Left forelimb (tissue), 1 donor: ENCODE results near the gene CALML4.
"Not testable (repeated sequence)": the region's sequence is repeated elsewhere in the genome, so short reads cannot be mapped to it uniquely, and the experiment has no call there.

Experiments used
- DNase-seq: peaks from one replicate; pipeline ENCODE4 v3.0.0-alpha.2; 2018; ENCODE audit warnings: low spot score

The CALML4 gene

GRCh38 chr15:68224546-68225250, 19.6 kb upstream of the CALML4 start:
- no peak for DNase-seq

DNA sequence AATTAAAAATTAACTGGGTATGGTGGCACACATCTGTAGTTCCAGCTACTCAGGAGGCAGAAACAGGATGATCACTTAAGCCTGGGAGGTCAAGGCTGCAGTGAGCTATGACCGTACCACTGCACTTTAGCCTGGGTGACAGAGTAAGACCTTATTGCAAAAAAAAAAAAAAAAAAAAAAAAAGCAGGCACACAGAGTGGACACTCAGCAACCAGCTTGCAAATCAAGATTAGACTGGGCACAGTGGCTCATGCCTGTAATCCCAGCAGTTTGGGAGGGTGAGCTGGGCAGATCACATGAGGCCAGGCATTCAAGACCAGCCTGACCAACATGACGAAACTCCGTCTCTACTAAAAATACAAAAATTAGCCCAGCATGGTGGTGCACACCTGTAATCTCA, 19.0 kb upstream of the CALML4 start:
- DNase-seq = no peak

- DNase-seq = no peak
Observed at GRCh38 chr15:68223171-68223570, 18.0 kb upstream of the CALML4 start.

- not testable (repeated sequence) for DNase-seq
Observed at GRCh38 chr15:68222432-68222743, 17.3 kb upstream of the CALML4 start.

GRCh38 chr15:68221530-68222431, 16.6 kb upstream of the CALML4 start:
- DNase-seq = not testable (repeated sequence)

DNA sequence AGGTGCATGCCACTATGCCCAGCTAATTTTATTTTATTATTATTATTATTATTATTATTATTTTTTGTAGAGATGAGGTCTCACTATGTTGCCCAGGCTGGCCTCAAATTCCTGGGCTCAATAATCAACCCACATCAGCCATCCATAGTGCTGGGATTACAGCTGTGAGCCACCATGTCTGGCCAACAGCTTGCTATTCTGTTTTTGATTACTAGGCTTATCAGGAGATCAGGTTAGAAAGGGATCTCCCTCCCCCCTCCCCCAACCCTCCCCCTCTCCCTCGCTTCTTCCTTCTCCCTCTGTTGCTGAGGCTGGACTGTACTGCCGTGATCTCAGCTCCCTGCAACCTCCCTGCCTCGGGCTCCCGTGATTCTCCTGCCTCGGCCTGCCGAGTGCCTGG, 15.8 kb upstream of the CALML4 start:
- no peak for DNase-seq

GRCh38 chr15:68220489-68220888, 15.4 kb upstream of the CALML4 start:
- DNase-seq = no peak

GRCh38 chr15:68218847-68219798, 14.0 kb upstream of the CALML4 start:
- DNase-seq = no peak

DNA sequence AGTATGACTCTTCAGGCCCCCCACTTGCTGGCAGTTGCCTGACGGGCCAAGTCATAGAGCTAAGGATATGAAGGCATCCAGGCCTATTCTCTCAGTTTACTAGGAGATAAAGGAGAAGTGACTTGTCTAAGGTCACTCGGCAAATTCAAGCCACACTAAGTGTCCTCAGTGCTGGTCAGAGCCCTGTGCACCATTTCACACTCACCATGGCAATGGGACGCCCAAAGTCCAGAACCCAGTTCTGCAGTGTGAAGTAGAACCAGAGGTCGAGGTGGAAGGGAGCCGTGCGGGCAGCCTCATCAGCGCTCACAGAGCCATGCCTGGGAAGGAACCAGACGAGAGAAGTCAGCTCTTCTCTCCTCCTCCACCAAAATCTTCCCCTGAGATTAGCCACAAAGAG, 13.2 kb upstream of the CALML4 start:
- DNase-seq = no peak

GRCh38 chr15:68217341-68217740, 12.2 kb upstream of the CALML4 start:
- DNase-seq = no peak

- DNase-seq = no peak
Observed at GRCh38 chr15:68214838-68215254, 9.7 kb upstream of the CALML4 start.

DNA sequence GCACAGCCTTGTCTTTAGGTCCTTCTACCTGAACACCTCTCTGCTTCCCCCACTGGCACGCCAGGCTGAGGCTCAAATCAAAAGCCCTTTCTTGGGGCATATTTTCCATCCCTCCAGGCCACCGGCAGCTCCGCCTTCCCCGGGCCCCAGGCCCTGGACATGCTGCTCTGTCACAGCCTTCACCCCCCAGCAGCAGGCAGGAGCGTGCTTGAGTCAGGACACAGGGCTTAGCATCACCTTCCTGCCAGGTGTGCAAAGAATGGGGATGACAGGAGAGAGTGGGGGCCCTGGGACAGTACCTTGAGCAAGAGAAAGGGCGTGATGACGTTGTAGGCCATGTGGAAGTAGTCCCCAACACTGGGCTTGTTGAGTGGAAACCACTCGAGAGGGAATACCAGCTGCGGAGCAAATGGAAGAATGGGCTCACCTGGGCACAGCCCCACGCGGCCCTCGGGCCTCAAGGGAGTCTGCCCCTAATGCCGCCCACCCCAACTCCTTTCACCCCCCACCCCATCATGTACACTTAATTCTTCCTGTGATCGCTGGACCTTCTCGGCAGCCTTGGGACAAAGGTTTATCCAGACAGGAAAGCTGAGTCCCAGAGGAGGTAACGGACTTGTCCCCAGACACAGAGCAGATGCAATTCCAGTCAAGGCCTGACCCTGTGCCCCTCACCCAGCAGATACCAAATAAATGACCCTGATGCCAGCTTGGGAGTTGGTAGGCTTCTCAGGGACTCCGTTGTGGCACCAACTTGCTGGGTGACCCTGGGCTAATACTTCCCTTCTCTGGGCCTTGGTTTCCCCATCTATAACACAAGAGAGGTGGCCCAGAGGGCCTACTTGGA, 9.1 kb upstream of the CALML4 start:
- DNase-seq = peak; percentile 54

DNA sequence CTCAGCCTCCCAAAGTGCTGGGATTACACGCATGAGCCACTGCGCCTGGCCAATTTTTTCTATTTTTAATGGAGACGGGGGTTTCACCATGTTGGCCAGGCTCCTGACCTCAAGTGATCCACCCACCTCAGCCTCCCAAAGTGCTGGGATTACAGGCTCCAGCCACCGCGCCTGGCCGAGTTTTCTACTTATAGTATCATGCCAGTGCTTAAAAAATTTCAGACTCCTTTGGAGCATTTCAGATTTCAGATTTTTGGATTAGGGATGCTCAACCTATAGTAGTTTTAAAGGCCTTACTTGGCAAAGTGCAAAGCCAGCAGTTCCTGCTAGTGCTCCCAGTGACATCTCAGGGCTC, 8.3 kb upstream of the CALML4 start:
- peak; percentile 36 for DNase-seq

GRCh38 chr15:68211656-68212320, 6.7 kb upstream of the CALML4 start:
- peak; percentile 56 for DNase-seq

- peak; percentile 88 for DNase-seq
Observed at GRCh38 chr15:68210821-68211655, 5.9 kb upstream of the CALML4 start.

DNA sequence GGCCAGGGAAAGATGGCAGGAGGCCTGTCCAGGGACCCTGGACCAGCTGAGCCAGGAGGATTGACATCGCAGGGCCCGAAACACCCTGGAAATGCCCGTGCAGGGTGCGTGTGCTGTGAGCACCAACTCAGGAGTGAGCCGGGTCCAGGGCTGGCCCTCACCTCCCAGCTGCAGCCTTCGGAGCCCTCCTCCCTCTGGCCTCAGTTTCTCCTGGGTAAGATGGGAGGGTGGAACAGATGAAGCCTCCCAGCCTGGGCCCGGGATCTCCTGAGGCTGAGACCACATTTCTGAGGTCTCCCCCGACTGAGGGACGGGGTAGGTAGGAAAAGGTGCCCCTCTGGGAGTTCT, 5.3 kb upstream of the CALML4 start:
- no peak for DNase-seq

DNA sequence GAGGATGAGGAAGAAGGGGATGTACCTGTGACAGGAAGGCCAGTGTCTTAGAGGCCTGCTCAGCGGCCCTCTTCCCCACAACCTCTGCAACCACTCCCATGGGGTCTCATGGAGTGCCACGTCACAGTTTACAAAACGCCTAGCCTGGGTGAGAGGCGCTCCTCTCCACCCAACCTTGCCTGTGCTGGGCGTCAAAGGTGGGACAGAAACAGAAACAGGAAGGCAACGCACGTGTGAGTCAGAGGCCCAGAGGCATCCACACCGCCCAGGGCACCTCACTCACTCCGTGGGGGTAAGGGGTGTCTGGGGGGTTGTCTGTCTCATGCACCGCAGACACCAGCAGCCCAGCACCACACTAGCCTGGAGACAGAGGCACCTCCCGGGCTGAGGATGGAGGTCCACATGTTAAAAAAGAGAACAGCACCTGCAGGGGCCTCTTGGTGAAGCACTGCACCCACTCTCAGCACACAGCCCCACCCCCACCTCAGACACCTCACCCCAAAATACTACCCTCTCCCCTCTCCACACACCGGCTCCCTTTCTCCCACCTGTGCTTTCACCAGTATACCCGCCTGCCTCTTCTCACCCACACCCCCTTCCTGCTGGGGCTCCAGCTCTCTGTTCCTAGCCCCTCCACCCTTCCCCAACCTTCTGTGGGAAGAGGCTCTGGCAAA, 4.7 kb upstream of the CALML4 start:
- DNase-seq = peak; percentile 33

- peak; percentile 42 for DNase-seq
Observed at GRCh38 chr15:68209272-68209671, 4.1 kb upstream of the CALML4 start.

GRCh38 chr15:68208636-68209240, 3.6 kb upstream of the CALML4 start:
- peak; percentile 20 for DNase-seq
